RPMI7951 (cell line): ENCODE measurements around the gene FAM135A. TPM values are rescaled to one million over a fixed set of nuclear protein-coding genes. Genes with fewer than 3 reads are reported as not detected.

Source experiments
- DNase-seq: peaks from one replicate; pipeline ENCODE4 v3.0.0-alpha.2; 2012; ENCODE audit warnings: low read depth
- total RNA-seq: library from RNA; depleted of rRNA; stranded (reverse); fragments of >200 nt; shearing (Covaris generic); gene quantifications from 2 replicates; pipeline ENCODE4 v1.2.3, GENCODE V29; 2014; rRNA removed

Gene FAM135A
- total RNA-seq = 6.8 and 10.3 TPM in 2 replicates

GRCh38 chr6:70413114-70413991 lies at the start of gene FAM135A:
Gene FAM135A, plus strand, starts transcription at chr6:70413508. Its CDS starts 14,835 bp downstream, at chr6:70428343.
- peak; percentile 95 for DNase-seq

DNA sequence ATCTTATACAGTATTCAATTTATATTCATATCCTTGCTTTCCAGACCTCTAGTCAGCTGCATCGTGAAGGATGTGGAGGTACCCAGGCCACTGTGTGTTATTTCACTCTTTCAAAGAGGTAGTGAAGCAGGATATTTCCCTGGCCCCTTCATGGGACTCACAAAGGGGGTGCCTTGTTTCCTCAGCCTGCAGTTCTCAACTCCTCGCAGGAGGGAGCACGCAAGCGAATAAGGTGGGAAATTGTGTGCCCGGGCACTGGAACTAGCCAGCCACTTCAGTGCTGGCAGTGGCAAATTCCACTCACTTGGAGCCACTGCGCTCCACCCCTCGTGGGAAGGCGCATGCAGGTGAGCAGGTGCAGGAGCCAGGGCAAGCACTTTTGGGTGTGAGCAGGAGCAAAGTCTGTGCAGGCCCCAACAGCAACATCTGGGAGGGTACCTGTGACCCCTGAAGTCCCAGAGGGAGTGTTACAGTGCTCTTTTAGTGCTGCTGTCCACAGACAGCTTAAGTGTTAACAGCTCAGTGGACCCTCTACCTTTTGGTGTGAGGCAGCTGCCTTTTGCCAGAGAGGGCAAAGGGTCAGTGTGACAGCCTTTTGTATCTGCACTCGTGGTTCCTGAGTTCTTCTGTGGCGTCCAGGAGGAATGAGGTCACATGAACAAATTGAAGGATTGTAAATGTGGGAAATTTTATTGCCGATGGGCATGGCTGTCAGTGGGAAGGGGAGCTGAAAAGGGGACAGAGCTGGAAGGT lies 49.4 kb upstream of the FAM135A start:
- no peak for DNase-seq

GRCh38 chr6:70369332-70369950 lies 43.9 kb upstream of the FAM135A start:
- peak; percentile 52 for DNase-seq

DNA sequence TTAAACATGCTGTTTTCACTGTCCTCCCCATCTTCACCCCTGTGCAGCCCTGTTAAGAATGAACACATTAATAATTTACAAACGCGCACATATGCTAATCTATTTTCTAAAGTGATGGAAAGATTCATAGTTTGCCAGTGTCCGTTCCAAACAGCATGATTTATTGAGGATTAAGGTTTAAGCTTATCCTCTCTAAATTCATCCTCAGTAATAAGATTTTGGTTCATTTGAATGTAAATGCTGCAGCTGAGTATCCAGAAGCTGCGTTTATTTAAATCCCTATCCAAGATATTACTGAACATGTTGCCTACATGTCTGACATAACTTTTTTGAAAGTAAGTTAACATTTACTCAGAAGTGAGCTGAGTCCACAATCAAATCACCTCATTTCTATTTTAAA lies 42.8 kb upstream of the FAM135A start:
- no peak for DNase-seq

DNA sequence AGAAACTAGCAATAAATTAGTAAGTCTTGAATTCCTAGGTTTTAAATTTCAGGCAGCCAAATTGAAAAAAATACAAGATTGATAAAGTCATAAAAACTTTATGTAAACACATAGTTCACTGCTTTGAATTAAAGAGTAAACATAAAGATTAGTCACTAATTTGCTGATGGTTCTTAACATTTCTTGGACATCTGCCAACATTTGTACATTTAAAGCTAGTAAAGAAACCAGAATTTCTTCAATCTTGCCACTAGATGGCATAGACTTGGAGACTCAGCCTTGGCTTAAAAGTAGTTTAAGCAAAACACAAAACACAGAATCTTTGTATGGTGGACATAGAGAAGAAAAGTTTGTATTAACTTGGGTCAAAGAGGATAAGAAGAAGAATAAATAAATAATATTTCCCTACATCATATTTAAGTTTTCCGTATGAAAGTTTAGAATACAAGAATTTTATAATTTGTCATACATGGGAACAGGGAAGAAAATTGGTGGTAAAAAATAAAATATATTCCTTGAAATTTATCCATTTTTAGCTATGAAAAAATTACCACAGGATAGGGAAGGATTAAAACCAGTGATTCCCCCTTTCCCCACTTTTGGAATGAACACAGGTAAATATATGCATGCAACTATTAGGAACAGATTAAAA lies 41.7 kb upstream of the FAM135A start:
- DNase-seq = peak; percentile 68

DNA sequence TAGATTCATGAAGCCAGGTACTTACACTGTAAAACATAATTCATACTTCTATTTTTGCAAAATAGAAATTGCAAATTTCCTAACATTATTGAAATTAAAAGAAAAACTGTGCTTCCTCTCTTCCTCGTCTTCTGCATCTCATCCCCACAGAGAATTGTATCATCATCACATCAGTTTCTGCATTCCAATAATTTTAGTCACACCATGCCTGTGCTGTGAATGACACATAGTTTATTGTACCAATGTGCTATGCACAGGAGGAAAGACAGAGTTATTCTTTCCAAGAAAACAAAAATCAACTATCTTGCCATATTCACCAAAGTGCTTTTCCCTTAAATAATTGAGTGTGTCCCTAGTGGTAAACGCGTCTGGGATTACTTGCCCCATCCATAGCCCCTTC lies 38.1 kb upstream of the FAM135A start:
- DNase-seq = peak; percentile 28

DNA sequence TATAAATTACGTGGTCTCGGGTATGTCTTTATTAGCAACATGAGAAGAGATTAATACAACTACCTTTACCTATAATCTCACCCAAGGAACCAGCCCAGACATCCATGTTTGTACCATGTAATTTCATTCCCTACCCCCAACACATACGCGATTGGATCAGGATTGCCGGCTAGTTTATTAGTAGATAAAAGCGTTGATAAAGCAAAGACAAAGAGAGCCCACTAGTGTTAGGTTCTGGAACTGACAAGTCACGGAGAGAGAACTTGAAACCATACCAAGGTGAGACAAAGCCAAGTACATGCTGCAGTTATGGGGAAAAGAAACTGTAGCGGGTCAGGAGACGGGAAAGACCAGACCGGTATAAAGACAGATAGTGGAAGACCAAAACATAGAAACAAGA lies 37.4 kb upstream of the FAM135A start:
- peak; percentile 27 for DNase-seq

DNA sequence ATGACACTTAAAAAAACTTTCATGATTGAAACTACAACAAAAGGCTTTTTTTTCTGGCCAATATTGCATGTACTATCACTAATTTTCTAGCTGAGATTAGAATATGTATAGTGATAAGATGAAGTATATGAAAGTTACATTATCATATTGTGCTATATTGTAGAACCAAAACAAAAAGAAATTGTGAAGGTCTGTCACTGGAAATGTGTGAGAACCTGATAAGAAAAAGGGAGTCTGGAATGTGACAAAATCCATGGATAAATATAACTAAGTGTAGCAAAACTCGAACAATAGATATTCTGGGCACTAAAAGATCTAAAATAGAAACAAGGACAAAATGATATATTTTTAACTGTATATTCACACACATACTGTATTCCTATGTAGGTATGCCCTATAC lies 36.7 kb upstream of the FAM135A start:
- DNase-seq = no peak

DNA sequence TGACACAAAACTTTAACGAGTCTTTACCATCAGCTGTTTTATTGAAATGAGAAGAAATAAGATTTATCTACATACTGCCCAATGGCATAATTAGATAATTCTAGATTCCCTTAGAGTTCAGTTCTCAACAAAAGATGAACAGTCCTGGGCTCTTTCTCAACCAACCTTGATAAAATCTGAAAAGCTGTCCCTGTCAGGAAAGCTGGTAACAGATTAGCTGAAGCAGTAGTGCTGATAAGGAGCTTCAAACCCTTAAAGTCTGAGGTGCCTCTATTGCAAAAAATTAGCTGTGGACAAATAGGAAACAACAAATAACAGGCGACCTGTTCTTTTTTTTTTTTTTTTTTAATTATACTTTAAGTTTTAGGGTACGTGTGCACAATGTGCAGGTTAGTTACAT lies 35.9 kb upstream of the FAM135A start:
- DNase-seq = no peak

DNA sequence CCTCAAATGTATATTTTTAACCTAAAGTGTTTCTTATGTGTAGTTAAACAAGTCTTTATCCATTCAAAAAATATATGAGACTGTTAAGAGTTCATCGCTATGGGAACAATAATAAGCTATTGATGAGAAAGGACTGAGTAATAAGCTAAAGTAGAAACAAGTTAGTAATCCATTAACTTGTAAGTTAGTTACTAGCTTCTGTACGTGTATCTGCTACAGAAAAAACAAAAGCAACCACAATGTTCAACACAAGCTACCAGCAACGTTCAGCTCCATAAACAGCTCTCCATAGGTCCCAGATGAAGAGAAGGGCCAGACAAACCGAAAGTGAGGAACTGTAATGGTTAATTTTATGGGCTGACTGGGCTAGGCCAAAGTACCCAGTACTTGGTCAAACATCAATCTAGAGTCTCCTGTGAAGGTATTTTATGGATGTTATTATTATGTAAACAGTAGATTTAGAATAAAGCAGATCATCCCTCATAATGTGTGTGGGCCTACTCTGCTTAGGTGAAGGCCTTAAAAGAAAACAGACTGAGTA lies 33.8 kb upstream of the FAM135A start:
- no peak for DNase-seq

GRCh38 chr6:70380252-70380651 lies 33.1 kb upstream of the FAM135A start:
- no peak for DNase-seq

DNA sequence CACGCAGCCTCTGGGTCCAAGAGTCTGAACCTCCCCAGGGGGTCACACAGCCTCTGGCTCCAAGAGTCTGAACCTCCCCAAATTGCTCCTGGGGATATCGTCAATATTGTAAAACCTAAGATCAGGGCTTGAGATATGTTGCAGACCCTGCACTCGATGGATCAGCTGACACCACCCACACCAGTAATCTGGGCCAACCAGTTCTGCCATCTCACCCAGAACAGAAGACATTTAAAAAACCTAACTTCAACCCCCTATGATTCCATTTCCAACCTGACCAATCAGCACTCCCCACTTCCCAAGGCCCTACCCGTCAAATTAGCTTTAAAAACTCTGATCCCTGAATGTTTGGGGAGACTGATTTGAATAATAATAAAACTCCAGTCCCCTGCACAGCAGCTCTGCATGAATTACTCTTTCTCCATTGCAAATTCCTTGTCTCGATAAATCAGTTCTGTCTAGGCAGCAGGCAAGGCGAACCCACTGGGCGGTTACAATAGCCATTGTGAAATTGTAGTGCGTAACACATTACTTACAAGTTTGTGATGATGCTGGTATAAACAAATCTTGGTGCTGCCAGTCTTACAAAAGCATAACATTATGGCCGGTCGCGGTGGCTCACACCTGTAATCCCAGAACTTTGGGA lies 32.4 kb upstream of the FAM135A start:
- DNase-seq = no peak

DNA sequence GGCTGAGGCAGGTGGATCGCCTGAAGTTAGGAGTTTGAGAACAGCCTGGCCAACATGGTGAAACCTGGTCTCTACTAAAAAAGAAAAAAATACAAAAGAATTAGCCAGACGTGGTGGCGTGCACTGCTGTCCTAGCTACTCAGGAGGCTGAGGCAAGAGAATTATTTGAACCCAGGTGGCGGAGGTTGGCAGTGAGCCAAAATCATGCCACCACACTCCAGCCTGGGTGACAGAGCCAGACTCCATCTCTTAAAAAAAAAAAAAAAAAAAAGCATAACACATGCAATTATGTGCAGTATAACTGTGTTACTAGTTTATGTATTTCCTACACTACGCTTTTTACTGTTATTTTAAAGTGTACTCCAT lies 31.9 kb upstream of the FAM135A start:
- DNase-seq = no peak

- DNase-seq = no peak
These were observed 27.4 kb upstream of the FAM135A start for GRCh38 chr6:70385901-70386300.

DNA sequence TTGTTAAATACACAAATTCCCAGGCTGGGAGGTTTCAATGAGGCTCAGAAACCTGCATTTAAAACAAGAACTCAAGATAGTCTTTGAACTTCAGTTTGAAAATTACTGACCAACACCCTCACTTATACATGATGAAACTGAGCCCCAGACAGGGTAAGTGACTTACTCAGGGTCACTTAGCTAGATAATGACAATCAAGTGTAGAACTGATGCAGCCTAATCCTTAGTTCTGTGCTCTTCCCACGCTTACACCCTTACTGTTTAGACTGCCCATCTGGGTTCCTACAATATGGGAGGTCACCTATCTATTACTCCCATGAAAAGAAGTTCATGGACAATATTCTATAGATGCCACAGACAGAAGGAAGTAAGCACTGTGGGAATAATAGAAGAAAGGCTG lies 24.5 kb upstream of the FAM135A start:
- no peak for DNase-seq

DNA sequence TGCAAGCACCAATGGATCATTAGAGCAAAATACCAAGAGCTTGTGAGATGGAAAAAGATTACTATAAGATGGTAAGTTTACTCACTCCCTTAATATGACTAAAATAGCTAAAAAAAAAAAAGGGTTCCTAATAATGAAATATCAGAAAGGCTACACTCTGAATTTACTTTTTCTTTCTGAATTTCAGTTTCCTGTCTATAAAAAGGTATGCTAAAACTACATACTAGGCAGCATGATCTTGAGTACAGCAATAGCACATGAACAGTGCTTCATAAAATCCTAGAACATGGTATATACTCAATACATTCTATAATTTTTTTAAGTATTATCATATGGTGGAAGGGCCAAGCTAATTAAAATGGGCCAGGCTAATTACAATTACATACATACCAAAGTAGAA lies 24.0 kb upstream of the FAM135A start:
- DNase-seq = no peak

- no peak for DNase-seq
These were observed 23.2 kb upstream of the FAM135A start for GRCh38 chr6:70390067-70390466.

GRCh38 chr6:70391492-70391891 lies 21.8 kb upstream of the FAM135A start:
- DNase-seq = no peak

GRCh38 chr6:70394518-70395300 lies 18.6 kb upstream of the FAM135A start:
- no peak for DNase-seq

GRCh38 chr6:70395301-70395672 lies 18.0 kb upstream of the FAM135A start:
- DNase-seq = no peak

GRCh38 chr6:70396163-70396562 lies 17.1 kb upstream of the FAM135A start:
- no peak for DNase-seq
